ENCODE results near the gene ARL5C. TPM values are rescaled to one million over a fixed set of nuclear protein-coding genes. Genes with fewer than 3 reads are reported as not detected.

The ARL5C gene
- total RNA-seq, 2 donors from 2014 or later, result not detected

GRCh38 chr17:39183720-39184119 lies 17.8 kb upstream of the ARL5C start:
- no peak for TF ChIP-seq CTCF (IDR thresholded peaks at IDR 0.05)
- Histone ChIP-seq H3K4me1 (no peaks in the 10 kb centered on the region), H3K4me3 (no peak overlapping the region), H3K36me3 (peaks cover 19% of the 10 kb centered on the region), H3K27ac (no peak overlapping the region), H3K9me3 (no peaks in the 10 kb centered on the region), H3K27me3 (no peaks in the 10 kb centered on the region)
- DNase-seq (ENCODE audit: low spot score), result no peak

GRCh38 chr17:39183045-39183444 lies 17.1 kb upstream of the ARL5C start:
- peaks cover 19% of the 10 kb centered on the region for H3K36me3 ChIP-seq
- H3K4me3 ChIP-seq, result no peak overlapping the region
- H3K4me1 ChIP-seq, result no peaks in the 10 kb centered on the region
- no peak for DNase-seq (ENCODE audit: low spot score)
- H3K27ac ChIP-seq, result no peak overlapping the region
- no peak for TF ChIP-seq CTCF (IDR thresholded peaks at IDR 0.05)
- H3K27me3 ChIP-seq, result no peaks in the 10 kb centered on the region
- no peaks in the 10 kb centered on the region for H3K9me3 ChIP-seq

GRCh38 chr17:39181303-39181702 lies 15.3 kb upstream of the ARL5C start:
- Histone ChIP-seq H3K9me3 (no peaks in the 10 kb centered on the region), H3K27me3 (no peaks in the 10 kb centered on the region), H3K4me1 (no peaks in the 10 kb centered on the region), H3K36me3 (peaks cover 23% of the 10 kb centered on the region), H3K27ac (no peak overlapping the region), H3K4me3 (no peak overlapping the region)
- TF ChIP-seq CTCF (IDR thresholded peaks at IDR 0.05), result no peak
- DNase-seq (ENCODE audit: low spot score), result no peak

- Histone ChIP-seq H3K4me1 (peaks cover 0 to 12% of the 10 kb centered on the region in 2 donors), H3K36me3 (peaks cover 21% of the 10 kb centered on the region), H3K27ac (no peak overlapping the region), H3K9me3 (no peaks in the 10 kb centered on the region), H3K27me3 (no peaks in the 10 kb centered on the region), H3K4me3 (no peak overlapping the region)
- no peak for DNase-seq (ENCODE audit: low spot score)
- TF ChIP-seq CTCF (IDR thresholded peaks at IDR 0.05), result no peak
These were observed 12.6 kb upstream of the ARL5C start for GRCh38 chr17:39178536-39178935.

GRCh38 chr17:39177256-39177655 lies 11.3 kb upstream of the ARL5C start:
- Histone ChIP-seq H3K36me3 (peaks cover 16% of the 10 kb centered on the region), H3K27me3 (no peaks in the 10 kb centered on the region), H3K27ac (no peak overlapping the region), H3K4me1 (peaks cover 0 to 12% of the 10 kb centered on the region in 2 donors), H3K4me3 (no peak overlapping the region), H3K9me3 (no peaks in the 10 kb centered on the region)
- TF ChIP-seq CTCF (IDR thresholded peaks at IDR 0.05), result no peak
- DNase-seq (ENCODE audit: low spot score), result no peak

- no peak for TF ChIP-seq CTCF (IDR thresholded peaks at IDR 0.05)
- no peak overlapping the region for H3K27ac ChIP-seq
These were observed 9.7 kb upstream of the ARL5C start for GRCh38 chr17:39175695-39176093.

More at GRCh38 chr17:39175695-39176093, 9.7 kb upstream of the ARL5C start:
- Histone ChIP-seq H3K36me3 (peaks cover 11% of the 10 kb centered on the region), H3K4me1 (peaks cover 0 to 12% of the 10 kb centered on the region in 2 donors), H3K27me3 (no peaks in the 10 kb centered on the region), H3K9me3 (no peaks in the 10 kb centered on the region), H3K4me3 (no peak overlapping the region)
- no peak for DNase-seq (ENCODE audit: low spot score)
